Neural crest cell (in vitro differentiated cells): Measurements from ENCODE around the gene ST3GAL2. TPM values are rescaled to one million over a fixed set of nuclear protein-coding genes. Genes with fewer than 3 reads are reported as not detected.
A peak's percentile ranks its signal among the peaks of the same experiment; 100 is the strongest.

Source experiments
- DNase-seq: peaks from one replicate; pipeline ENCODE4 v3.0.0; 2021; ENCODE audit warnings: low read depth, mixed read lengths, low spot score
- H3K27ac Mint-ChIP-seq: one replicate; pipeline ENCODE4 v1.8.0; 2021; ENCODE audit warnings: mild to moderate bottlenecking, mixed read lengths; ENCODE audit not compliant: unreplicated experiment
- H3K27me3 Mint-ChIP-seq: 2 replicates; pipeline ENCODE4 v1.8.0; 2021; ENCODE audit warnings: low read depth, mild to moderate bottlenecking, mixed read lengths
- H3K36me3 Mint-ChIP-seq: 2 replicates; pipeline ENCODE4 v1.8.0; 2021; ENCODE audit warnings: low read depth, mild to moderate bottlenecking, mixed read lengths
- H3K4me1 Mint-ChIP-seq: 2 replicates; pipeline ENCODE4 v1.8.0; 2021; ENCODE audit warnings: mixed read lengths
- H3K4me3 Mint-ChIP-seq: one replicate; pipeline ENCODE4 v1.8.0; 2021; ENCODE audit warnings: mild to moderate bottlenecking, mixed read lengths
- H3K9me3 Mint-ChIP-seq: 2 replicates; pipeline ENCODE4 v1.8.0; 2021; ENCODE audit warnings: mixed read lengths
- total RNA-seq: library from RNA; stranded (reverse); gene quantifications from 2 replicates; pipeline ENCODE4 v1.2.1, GENCODE V29; 2021
- TF ChIP-seq, protein P1 (sequence below): fragments of 200-600 bp; sonication (generic); conservative IDR thresholded peaks from 2 replicates; pipeline ENCODE4 v1.5.0; 2021; ENCODE audit warnings: antibody characterized with exemption, mild to moderate bottlenecking

ST3GAL2 gene
- total RNA-seq, 1 donor from 2014 or later: 41.8 TPM

DNA sequence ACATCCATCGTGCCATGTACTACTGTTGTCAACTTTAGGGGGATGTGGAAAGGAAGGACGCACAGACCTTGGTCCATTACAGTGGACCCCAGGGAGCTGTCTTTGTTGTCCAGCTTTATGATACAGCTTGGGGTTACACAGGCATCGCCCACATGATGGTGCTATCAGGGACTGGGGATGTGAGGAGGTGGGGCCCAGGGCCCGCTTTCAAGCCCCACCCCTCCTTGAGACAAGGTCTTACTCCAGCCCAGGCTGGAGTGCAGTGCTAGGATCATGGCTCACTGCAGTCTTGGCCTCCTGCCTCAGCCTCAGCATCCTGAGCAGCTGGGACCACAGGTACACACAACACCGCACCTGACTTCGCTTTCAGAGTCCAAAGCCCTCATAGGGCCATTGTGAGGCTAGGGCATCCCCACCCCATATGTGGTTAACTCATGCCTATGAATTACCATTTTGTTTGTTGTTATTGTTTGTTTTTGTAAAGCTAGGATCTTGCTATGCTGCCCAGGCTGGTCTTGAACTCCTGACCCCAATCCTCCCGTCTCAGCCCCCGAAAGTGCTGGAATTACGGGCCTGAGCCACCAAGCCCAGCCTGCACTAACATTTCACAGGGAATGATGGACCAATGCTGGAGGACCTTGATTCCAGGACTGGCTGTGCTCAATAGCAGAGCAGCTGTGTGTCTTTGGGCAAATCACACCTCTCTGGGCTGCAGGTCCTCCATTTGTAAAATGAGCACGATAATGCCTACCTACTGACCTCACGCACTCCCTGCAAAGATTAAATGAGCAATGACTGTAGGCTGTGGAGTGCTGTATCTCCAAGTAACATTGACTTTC, 17.2 kb downstream of the ST3GAL2 start:
- no peak overlapping the region for H3K27ac Mint-ChIP-seq
- no peaks in the 10 kb centered on the region for H3K36me3 Mint-ChIP-seq
- TF ChIP-seq, protein P1, sequence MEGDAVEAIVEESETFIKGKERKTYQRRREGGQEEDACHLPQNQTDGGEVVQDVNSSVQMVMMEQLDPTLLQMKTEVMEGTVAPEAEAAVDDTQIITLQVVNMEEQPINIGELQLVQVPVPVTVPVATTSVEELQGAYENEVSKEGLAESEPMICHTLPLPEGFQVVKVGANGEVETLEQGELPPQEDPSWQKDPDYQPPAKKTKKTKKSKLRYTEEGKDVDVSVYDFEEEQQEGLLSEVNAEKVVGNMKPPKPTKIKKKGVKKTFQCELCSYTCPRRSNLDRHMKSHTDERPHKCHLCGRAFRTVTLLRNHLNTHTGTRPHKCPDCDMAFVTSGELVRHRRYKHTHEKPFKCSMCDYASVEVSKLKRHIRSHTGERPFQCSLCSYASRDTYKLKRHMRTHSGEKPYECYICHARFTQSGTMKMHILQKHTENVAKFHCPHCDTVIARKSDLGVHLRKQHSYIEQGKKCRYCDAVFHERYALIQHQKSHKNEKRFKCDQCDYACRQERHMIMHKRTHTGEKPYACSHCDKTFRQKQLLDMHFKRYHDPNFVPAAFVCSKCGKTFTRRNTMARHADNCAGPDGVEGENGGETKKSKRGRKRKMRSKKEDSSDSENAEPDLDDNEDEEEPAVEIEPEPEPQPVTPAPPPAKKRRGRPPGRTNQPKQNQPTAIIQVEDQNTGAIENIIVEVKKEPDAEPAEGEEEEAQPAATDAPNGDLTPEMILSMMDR: no peak
- no peaks in the 10 kb centered on the region for H3K9me3 Mint-ChIP-seq
- H3K4me1 Mint-ChIP-seq: peaks cover 41% of the 10 kb centered on the region
- no peaks in the 10 kb centered on the region for H3K27me3 Mint-ChIP-seq
- no peak overlapping the region for H3K4me3 Mint-ChIP-seq
- no peak for DNase-seq

DNA sequence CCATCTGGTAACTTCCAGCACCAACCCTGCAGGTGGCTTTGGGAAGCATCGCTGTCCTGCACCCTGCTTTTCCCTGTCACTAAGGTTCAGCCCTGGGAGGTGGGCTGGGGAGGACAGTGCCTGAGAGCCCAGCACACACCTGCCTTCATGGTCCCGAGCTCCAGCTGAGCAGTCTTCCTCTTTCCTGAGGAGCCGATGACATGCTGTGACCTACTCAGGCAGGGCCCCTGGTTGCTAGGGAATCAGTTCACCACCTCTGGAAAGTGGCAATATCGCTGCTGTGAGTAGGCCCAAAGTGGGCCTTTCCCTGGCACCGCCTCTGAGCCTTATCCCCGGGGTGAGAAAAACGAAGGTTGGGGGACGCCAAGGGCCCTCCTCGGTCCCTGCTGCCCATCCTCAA, 17.9 kb downstream of the ST3GAL2 start:
- Mint-ChIP-seq H3K4me1 (peaks cover 41% of the 10 kb centered on the region), H3K9me3 (no peaks in the 10 kb centered on the region), H3K27me3 (no peaks in the 10 kb centered on the region), H3K36me3 (no peaks in the 10 kb centered on the region), H3K27ac (peak overlapping the region; percentile 71), H3K4me3 (no peak overlapping the region)
- DNase-seq: no peak
- TF ChIP-seq, protein P1: no peak

DNA sequence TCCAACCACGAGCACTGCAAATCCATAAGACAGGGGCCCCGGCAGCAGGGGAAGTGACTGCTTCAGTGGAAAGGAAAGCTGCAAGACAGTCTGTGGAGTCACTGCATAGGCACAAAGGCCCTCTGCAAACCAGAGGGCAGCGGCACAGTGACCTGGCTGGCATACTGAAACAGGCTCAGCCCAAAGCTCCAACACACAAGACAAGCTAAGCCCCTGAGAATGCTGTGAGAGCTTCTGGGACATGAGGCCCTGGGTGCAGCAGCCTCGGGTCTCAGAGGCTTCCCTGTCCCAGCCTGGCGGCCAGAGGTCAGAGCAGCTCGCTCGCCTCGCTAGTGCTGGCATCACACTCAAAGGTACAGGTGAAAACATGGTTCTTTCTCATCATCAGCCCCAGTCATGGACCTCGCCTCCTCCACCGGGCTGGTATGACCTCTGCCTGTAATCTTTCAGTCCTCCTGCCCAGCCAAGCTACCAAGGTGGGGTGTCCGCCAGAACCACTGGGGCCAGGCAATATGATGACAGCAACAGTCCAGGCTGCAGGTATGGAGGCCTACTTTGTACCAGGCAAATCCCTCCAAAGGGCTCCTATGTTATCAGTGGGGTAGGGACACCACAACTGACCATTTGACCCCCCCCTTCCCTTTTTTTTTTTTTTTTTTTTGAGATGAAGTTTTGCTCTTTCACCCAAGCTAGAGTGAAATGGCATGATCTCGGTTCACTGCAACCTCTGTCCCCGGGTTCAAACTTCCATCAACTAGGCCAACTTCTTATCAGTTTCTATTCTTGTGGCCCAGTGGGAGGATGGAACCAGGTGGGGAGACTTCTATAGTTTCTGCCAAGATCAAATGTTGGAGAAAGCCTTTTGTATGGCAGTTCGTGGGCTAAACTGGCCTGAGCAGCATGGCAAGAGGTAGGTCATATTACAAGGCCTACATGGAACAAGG, 19.2 kb downstream of the ST3GAL2 start:
- Mint-ChIP-seq H3K9me3 (no peaks in the 10 kb centered on the region), H3K4me1 (peaks cover 41% of the 10 kb centered on the region), H3K36me3 (no peaks in the 10 kb centered on the region), H3K27ac (peak overlapping the region; percentile 85), H3K27me3 (no peaks in the 10 kb centered on the region), H3K4me3 (no peak overlapping the region)
- no peak for DNase-seq
- TF ChIP-seq, protein P1: no peak

DNA sequence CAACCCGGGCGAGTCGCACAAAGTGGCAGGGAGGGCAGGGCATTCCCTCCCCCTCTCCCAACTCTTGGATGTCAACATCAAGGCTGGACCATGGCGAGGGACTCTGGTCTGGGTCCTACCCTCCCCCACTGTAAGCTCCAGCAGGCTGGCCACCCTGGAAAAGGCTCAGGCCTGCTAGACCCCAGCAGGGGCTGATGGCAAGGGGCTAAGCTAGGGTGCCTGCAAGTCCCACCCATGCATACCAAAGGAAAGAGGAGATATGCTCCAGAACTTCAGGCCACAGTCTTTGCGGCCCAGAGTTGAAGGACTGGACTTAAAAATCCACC, 19.9 kb downstream of the ST3GAL2 start:
- no peak for DNase-seq
- Mint-ChIP-seq H3K4me1 (peaks cover 41% of the 10 kb centered on the region), H3K27me3 (no peaks in the 10 kb centered on the region), H3K27ac (no peak overlapping the region), H3K4me3 (no peak overlapping the region), H3K36me3 (no peaks in the 10 kb centered on the region), H3K9me3 (no peaks in the 10 kb centered on the region)
- TF ChIP-seq, protein P1: no peak

DNA sequence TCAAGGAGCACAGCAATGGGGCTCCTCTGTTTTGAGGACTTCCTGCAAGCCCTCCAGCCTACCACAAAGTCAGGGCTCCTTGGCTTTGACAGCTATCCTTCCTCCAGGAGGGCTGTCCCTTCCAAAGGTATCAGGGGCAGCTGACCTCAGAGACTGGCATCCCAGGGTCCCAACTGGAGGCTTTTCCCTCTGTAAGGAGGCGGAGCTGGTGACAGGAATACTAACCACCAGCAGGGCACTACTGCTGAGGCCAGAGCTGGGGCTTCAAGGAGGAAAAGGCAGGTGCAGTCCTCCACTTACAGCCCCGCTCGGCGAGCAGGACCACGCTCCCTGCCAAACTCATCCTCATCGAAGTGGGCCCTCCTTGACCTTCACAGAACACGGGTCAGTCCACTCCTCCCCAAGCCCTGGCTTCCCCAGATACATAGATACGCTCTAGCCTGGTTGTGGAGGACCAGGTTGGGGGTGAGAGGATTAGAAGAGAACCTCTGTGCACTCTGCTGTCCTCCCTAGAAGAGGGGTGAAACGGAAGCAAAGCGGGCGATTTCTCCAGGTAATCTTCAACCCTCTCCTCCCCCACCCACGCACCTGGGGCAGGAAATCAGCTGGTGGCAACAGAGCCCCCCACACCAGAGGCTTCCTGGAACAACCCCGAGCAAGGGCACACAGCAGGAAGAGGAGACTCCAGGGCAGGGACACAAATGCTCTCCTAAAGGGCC, 20.5 kb downstream of the ST3GAL2 start:
- H3K9me3 Mint-ChIP-seq: no peaks in the 10 kb centered on the region
- H3K4me1 Mint-ChIP-seq: peaks cover 41% of the 10 kb centered on the region
- H3K4me3 Mint-ChIP-seq: no peak overlapping the region
- TF ChIP-seq, protein P1: no peak
- DNase-seq: no peak
- H3K27me3 Mint-ChIP-seq: no peaks in the 10 kb centered on the region
- H3K27ac Mint-ChIP-seq: no peak overlapping the region
- H3K36me3 Mint-ChIP-seq: no peaks in the 10 kb centered on the region
